ENCODE results near the gene AKR1A1. TPM values are rescaled to one million over a fixed set of nuclear protein-coding genes. Genes with fewer than 3 reads are reported as not detected.
"Not testable (repeated sequence)": the region's sequence is repeated elsewhere in the genome, so short reads cannot be mapped to it uniquely, and the experiment has no call there.

The AKR1A1 gene
- 100 to 1,000 TPM; 153 to 177 TPM for total RNA-seq

DNA sequence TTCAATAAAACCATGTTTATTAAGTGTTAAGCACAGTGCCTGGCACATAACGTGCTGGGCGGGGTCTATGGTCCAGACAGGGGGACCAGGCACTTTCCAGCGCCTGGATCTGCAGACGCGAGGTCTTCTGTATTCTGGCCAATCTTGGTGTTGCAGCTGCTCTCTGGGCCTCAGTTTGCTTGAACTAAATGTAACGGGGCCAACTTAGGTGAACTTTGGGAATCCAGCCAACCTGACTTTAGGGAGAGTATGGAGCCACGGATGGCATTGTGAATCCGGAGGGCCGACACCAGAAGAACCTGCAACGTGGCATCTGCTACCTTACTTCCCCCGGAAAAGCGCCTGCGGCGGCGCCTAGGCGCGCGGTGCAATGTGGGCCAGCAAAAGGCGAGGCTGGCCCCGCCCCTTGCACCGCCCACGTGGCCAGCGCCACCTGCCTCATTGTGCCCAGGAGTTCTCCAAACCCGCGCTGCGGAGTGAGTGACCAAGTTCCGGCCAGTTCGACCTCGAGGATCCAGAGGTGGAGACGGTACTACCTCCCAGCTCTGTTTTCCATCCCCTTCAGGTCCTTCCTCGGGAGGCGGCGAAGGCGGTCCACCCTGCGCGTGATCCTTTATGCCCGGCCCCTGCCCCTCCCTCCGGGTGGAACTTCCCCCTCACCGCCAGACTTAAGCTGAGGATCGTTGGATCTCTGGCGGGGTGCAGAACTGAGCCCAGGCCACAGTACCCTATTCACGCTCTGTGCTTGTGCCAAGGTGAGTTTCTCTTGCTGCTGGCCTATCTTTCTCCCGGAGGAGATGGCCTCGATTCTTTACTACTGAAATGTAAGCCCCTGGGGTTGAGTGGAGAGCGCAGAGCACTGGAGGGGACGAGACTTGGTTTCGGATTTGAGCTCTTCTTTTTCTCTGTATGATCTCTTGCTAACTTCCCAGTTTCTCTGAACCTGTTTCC, at the start of gene AKR1A1:
AKR1A1 (plus strand) TSS at position 426 of the 951 bp plus-strand sequence. CDS start 10,969 bp downstream, outside the sequence.
- ATAC-seq: peak; percentile 96 to 97
- peak; percentile 90 to 93 for DNase-seq (ENCODE audit: low spot score in 2 of 2)

DNA sequence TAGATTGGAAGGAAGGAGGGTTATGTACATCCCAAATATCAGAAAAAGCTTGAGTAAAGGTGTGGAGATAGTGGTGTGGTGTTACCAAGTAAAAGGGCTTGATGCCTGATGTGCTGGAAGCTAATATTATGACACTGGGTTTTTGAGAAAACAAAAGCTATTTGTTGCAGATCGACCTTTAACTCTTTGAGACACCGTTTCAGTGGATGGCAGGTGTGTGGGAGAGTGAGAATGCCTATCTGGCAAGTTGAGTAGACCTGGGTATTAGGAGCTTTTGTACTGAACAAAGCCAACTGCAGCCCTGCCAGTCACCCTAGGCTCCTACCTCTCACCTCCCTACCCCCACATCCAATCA, 49.1 kb upstream of the AKR1A1 start:
- peaks cover 0 to 10% of the 10 kb centered on the region in 2 donors for H3K36me3 Mint-ChIP-seq
- ATAC-seq (no peak), DNase-seq (ENCODE audit: low spot score in 2 of 2) (no peak)
- H3K27ac Mint-ChIP-seq: peak overlapping the region in 1 of 2 donors; percentile 89
- no peaks in the 10 kb centered on the region for H3K9me3 Mint-ChIP-seq

More for the DNA sequence above, at the start of gene AKR1A1:
- Mint-ChIP-seq H3K36me3 (peaks cover 20 to 22% of the 10 kb centered on the region in 2 donors), H3K9me3 (no peaks in the 10 kb centered on the region), H3K27ac (peak within 1 kb of the TSS; percentile 93 to 96)

DNA sequence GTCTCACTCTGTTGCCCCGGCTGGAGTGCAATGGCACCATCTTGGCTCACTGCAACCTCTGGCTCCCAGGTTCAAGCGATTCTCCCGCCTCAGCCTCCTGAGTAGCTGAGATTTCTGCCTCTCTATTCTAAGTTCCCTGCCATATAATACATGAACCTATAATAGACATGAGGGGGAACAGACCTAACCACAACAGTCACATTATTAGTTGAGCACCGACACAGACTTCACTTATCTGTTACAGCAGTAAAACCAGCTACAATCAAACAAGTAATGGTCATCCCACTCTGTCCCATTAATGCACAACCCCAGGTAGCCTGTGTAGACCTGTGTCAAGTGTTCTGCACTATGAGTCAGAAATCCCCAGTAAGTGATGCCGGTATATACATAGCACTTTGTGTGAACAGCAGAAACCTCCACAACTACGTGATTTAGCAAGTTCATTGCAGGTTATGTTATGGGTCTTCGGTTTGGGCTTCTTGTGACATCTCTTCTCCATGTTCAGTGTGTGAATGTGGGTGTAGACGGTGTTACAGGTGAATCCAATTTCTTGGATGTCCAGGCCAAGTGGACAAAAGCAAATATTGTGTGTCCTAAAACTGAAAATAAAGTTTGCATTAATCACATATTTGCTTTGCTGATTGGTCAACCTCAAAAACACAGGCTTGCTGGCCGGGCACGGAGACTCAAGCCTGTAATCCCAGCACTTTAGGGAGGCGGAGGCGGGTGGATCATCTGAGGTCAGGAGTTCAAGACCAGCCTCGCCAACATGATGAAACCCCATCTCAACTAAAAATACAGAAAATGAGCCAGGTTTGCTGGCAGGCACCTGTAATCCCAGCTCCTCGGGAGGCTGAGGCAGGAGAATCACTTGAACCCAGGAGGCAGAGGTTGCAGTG, 46.9 kb upstream of the AKR1A1 start:
- Mint-ChIP-seq H3K27ac (no peak overlapping the region), H3K36me3 (peaks cover 0 to 10% of the 10 kb centered on the region in 2 donors), H3K9me3 (no peaks in the 10 kb centered on the region)
- ATAC-seq (no peak), DNase-seq (ENCODE audit: low spot score in 2 of 2) (no peak)

- DNase-seq (ENCODE audit: low spot score in 2 of 2) (no peak), ATAC-seq (peak in 1 of 2 donors; percentile 24)
- H3K27ac Mint-ChIP-seq: no peak overlapping the region
- H3K36me3 Mint-ChIP-seq: peaks cover 0 to 11% of the 10 kb centered on the region in 2 donors
- no peaks in the 10 kb centered on the region for H3K9me3 Mint-ChIP-seq
Observed at GRCh38 chr1:45507195-45507594, 43.4 kb upstream of the AKR1A1 start.

GRCh38 chr1:45507893-45508292, 42.7 kb upstream of the AKR1A1 start:
- no peak for DNase-seq (ENCODE audit: low spot score in 2 of 2)
- peak overlapping the region in 1 of 2 donors; percentile 61 for H3K27ac Mint-ChIP-seq
- H3K36me3 Mint-ChIP-seq: peaks cover 4 to 11% of the 10 kb centered on the region in 2 donors
- ATAC-seq: no peak
- no peaks in the 10 kb centered on the region for H3K9me3 Mint-ChIP-seq

GRCh38 chr1:45508295-45509151, 42.1 kb upstream of the AKR1A1 start:
- DNase-seq (ENCODE audit: low spot score in 2 of 2): no peak
- ATAC-seq: peak in 1 of 2 donors; percentile 18
- Mint-ChIP-seq H3K36me3 (peaks cover 5 to 11% of the 10 kb centered on the region in 2 donors), H3K9me3 (no peaks in the 10 kb centered on the region), H3K27ac (peak overlapping the region; percentile 24 to 35)

- no peak for ATAC-seq
- Mint-ChIP-seq H3K36me3 (peaks cover 5 to 11% of the 10 kb centered on the region in 2 donors), H3K9me3 (no peaks in the 10 kb centered on the region), H3K27ac (no peak overlapping the region)
- no peak for DNase-seq (ENCODE audit: low spot score in 2 of 2)
Observed at GRCh38 chr1:45510036-45510971, 40.3 kb upstream of the AKR1A1 start.

DNA sequence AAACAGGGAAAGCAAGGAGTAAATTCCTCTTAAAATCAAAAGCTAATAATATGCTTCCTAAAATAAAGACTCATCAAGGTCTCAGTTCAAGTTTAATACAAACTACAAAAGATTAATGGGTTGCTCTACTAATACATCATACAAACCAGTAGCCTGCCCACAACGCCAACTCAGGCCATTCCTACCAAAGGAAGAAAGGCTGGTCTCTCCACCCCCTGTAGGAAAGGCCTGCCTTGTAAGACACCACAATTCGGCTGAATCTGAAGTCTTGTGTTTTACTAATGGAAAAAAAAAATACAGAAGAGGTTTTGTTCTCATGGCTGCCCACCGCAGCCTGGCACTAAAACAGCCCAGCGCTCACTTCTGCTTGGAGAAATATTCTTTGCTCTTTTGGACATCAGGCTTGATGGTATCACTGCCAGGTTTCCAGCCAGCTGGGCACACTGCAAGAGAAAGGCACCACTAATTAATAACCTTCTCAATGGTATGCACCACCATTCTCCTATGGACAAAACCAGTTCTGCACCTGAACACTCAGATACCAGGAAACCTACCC, 39.6 kb upstream of the AKR1A1 start:
- Mint-ChIP-seq H3K27ac (peak overlapping the region in 1 of 2 donors; percentile 56), H3K36me3 (peaks cover 9 to 19% of the 10 kb centered on the region in 2 donors), H3K9me3 (no peaks in the 10 kb centered on the region)
- ATAC-seq (no peak), DNase-seq (ENCODE audit: low spot score in 2 of 2) (no peak)

DNA sequence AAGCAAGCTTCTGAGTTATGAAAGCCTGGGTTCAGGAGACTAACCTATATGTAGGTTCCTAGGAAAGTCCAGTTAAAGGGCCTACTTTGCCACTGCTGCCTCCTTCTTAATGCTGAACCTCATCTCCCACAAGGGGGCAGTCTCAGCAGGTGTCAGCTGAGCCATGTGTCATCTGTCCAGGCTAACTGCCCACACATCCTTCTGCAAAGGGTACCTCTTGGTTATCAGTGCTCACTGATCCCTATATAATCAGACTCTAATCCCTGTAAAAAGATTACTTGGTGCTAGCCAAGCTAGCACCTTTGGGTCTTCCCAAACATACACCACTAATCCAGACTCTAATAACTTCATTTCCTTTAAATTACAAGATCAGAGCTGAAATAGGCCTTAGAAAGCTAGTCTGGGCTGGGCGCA, 38.0 kb upstream of the AKR1A1 start:
- DNase-seq (ENCODE audit: low spot score in 2 of 2) (peak in 1 of 2 donors; percentile 72), ATAC-seq (peak; percentile 74 to 87)
- H3K27ac Mint-ChIP-seq: peak overlapping the region in 1 of 2 donors; percentile 90
- peaks cover 16 to 20% of the 10 kb centered on the region in 2 donors for H3K36me3 Mint-ChIP-seq
- no peaks in the 10 kb centered on the region for H3K9me3 Mint-ChIP-seq

DNA sequence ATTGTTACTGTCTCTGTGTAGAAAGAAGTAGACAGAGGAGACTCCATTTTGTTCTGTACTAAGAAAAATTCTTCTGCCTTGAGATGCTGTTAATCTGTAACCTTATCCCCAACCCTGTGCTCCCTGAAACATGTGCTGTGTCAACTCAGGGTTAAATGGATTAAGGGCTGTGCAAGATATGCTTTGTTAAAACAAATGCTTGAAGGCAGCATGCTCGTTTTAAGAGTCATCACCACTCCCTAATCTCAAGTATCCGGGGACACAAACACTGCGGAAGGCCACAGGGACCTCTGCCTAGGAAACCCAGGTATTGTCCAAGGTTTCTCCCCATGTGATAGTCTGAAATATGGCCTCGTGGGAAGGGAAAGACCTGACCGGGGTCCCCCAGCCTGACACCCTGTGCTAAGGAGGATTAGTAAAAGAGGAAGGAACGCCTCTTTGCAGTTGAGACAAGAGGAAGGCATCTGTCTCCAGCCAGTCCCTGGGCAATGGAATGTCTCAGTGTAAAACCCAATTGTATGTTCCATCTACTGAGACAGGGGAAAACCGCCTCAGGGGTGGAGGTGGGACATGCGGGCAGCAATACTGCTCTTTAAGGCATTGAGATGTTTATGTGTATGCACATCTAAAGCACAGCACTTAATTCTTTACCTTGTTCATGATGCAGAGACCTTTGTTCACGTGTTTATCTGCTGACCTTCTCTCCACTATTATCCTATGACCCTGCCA, 36.9 kb upstream of the AKR1A1 start:
- H3K9me3 Mint-ChIP-seq; DNase-seq (ENCODE audit: low spot score in 2 of 2); ATAC-seq: not testable (repeated sequence)
- peak overlapping the region in 1 of 2 donors; percentile 85 for H3K27ac Mint-ChIP-seq
- peaks cover 16 to 20% of the 10 kb centered on the region in 2 donors for H3K36me3 Mint-ChIP-seq

DNA sequence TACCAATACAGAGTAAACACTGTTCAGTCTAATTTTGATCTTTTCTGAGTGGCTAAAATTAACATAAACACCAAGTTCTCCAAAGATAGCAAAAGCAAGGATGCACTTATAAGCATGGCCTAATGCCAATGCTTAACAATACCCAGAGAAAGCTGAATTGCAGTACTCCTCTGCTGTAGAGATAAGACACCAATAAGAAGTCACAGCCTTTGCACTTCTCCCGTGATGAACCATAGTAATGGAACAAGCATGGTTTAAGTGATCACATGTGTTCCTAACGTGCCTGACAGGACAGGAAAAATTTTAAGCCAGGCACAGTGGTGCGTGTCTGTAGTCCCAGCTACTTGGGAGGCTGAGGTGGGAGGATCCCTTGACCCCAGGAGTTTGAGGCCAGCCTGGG, 34.6 kb upstream of the AKR1A1 start:
- peak overlapping the region; percentile 67 to 87 for H3K27ac Mint-ChIP-seq
- ATAC-seq: no peak

GRCh38 chr1:45516465-45516864, 34.2 kb upstream of the AKR1A1 start:
- ATAC-seq (no peak), DNase-seq (ENCODE audit: low spot score in 2 of 2) (no peak)
- Mint-ChIP-seq H3K36me3 (peaks cover 16 to 30% of the 10 kb centered on the region in 2 donors), H3K27ac (peak overlapping the region; percentile 67 to 87), H3K9me3 (no peaks in the 10 kb centered on the region)

More for the DNA sequence above, 34.6 kb upstream of the AKR1A1 start:
- peaks cover 18 to 26% of the 10 kb centered on the region in 2 donors for H3K36me3 Mint-ChIP-seq
- H3K9me3 Mint-ChIP-seq: no peaks in the 10 kb centered on the region
- no peak for DNase-seq (ENCODE audit: low spot score in 2 of 2)

GRCh38 chr1:45518366-45518765, 32.3 kb upstream of the AKR1A1 start:
- H3K27ac Mint-ChIP-seq: peak overlapping the region in 1 of 2 donors; percentile 23
- H3K36me3 Mint-ChIP-seq: peaks cover 16 to 26% of the 10 kb centered on the region in 2 donors
- DNase-seq (ENCODE audit: low spot score in 2 of 2); H3K9me3 Mint-ChIP-seq; ATAC-seq: not testable (repeated sequence)

- H3K27ac Mint-ChIP-seq: peak overlapping the region; percentile 23 to 73
- no peaks in the 10 kb centered on the region for H3K9me3 Mint-ChIP-seq
- ATAC-seq: no peak
- no peak for DNase-seq (ENCODE audit: low spot score in 2 of 2)
- H3K36me3 Mint-ChIP-seq: peaks cover 16 to 26% of the 10 kb centered on the region in 2 donors
Observed at GRCh38 chr1:45518910-45519309, 31.7 kb upstream of the AKR1A1 start.

Data from activated naive CD4-positive, alpha-beta T cell treated with anti-CD3 and anti-CD28 coated beads, Interleukin-2, amount 50 U/mL, for 72 hours (primary cell).